K562 (cell line): Measurements from ENCODE around the gene CTPS1. TPM values are rescaled to one million over a fixed set of nuclear protein-coding genes. Genes with fewer than 3 reads are reported as not detected.

Experiments used
- ATAC-seq: fragments of 200-7000 bp; cut with Tn5 transposase; 3 replicates; pipeline ENCODE4 v1.9.1; 2020; ENCODE audit warnings: moderate library complexity
- BruUV-seq: library from RNA; stranded (reverse); fragments of 400-500 nt; replicated peaks from 2 replicates; lab custom pipeline; 2021; lab: Mats Ljungman, UMichigan
- CTCF ChIA-PET: fragments of 300-600 bp; formaldehyde crosslinking; extraction: SDS; loops from one replicate; lab custom pipeline; 2021; ENCODE audit warnings: low intra/inter-chr PET ratio; lab: Yijun Ruan, JAX
- POLR2A ChIA-PET: fragments of 300-600, 350-650 bp; sonication (Branson Sonifier 250); formaldehyde crosslinking; extraction: SDS; loops from one replicate; lab custom pipeline; 2021; ENCODE audit warnings: antibody characterized with exemption, inconsistent platforms; lab: Yijun Ruan, JAX
- DNase-seq, 4 experiments: peaks; one replicate each; pipeline versions ENCODE4 v3.0.0 to v3.0.0-alpha.2; 2011 to 2018; ENCODE audit warnings: low spot score in 3 of 4, mixed read lengths in 3 of 4; ENCODE audit errors: extremely low read depth in 1 of 4
- FAIRE-seq: peaks from 2 replicates; lab custom pipeline; 2011; peaks lifted over from hg19 to GRCh38; lab: Jason Lieb, UNC
- H2AFZ ChIP-seq: 2 replicates; pipeline ENCODE4 v1.6.0; 2011; ENCODE audit warnings: low read depth, low read length, control low read depth, inconsistent platforms
- H3K27ac ChIP-seq: fragments of 200-600 bp; 3 replicates; pipeline ENCODE4 v1.8.0; 2011; ENCODE audit warnings: low read depth, mild to moderate bottlenecking, control low read depth, inconsistent platforms, low read length, moderate library complexity, mixed read lengths; ENCODE audit errors: extremely low read depth
- H3K27me3 ChIP-seq, 2 experiments: fragments of 300-600 bp in 1 of 2; 2 replicates in 1 of 2; 3 replicates in 1 of 2; pipeline versions ENCODE4 v1.6.0 to v1.8.0; 2011; ENCODE audit warnings: inconsistent platforms in 2 of 2, low read length in 2 of 2, mild to moderate bottlenecking in 1 of 2, mixed read lengths in 1 of 2, moderate library complexity in 1 of 2; ENCODE audit not compliant: control insufficient read depth in 2 of 2, insufficient read depth in 2 of 2
- H3K36me3 ChIP-seq: fragments of 300-600 bp; 3 replicates; pipeline ENCODE4 v1.8.0; 2011; ENCODE audit warnings: mild to moderate bottlenecking, low read length, inconsistent platforms; ENCODE audit not compliant: control insufficient read depth, insufficient read depth
- H3K4me1 ChIP-seq, 2 experiments: fragments of 200-600 bp in 1 of 2; replicated peaks in 1 of 2; 2 replicates in 1 of 2; 3 replicates in 1 of 2; pipeline versions ENCODE4 v1.5.1 to v1.8.0; 2011; ENCODE audit warnings: inconsistent platforms in 2 of 2, low read length in 2 of 2, mild to moderate bottlenecking in 1 of 2, mixed read lengths in 1 of 2, moderate library complexity in 1 of 2; ENCODE audit not compliant: control insufficient read depth in 2 of 2, insufficient read depth in 2 of 2
- H3K4me2 ChIP-seq: 2 replicates; pipeline ENCODE4 v1.6.1; 2011; ENCODE audit warnings: low read length, control low read depth, inconsistent platforms, mixed read lengths; ENCODE audit not compliant: insufficient read depth
- H3K4me3 ChIP-seq: fragments of 200-600 bp; sonication (generic), shearing (Covaris generic); 2 replicates; pipeline ENCODE4 v1.5.1; 2016; ENCODE audit warnings: control low read depth, inconsistent platforms
- H3K79me2 ChIP-seq: fragments of 200-600 bp; 3 replicates; pipeline ENCODE4 v1.8.0; 2011; ENCODE audit warnings: low read length, inconsistent platforms; ENCODE audit not compliant: control insufficient read depth, insufficient read depth
- H3K9ac ChIP-seq, 2 experiments: 2 replicates each; pipeline versions ENCODE4 v1.6.0 to v1.6.1; 2011; ENCODE audit warnings: low read depth in 2 of 2, low read length in 2 of 2, control low read depth in 1 of 2, inconsistent platforms in 1 of 2, mild to moderate bottlenecking in 1 of 2, mixed read lengths in 1 of 2; ENCODE audit not compliant: insufficient read depth in 1 of 2
- H3K9me1 ChIP-seq: one replicate; pipeline ENCODE4 v1.6.0; 2011; ENCODE audit warnings: inconsistent platforms, mild to moderate bottlenecking, low read length, moderate library complexity; ENCODE audit not compliant: control insufficient read depth, insufficient read depth
- H3K9me3 ChIP-seq: replicated peaks from 2 replicates; pipeline ENCODE4 v1.5.1; 2011; ENCODE audit warnings: low read depth, low read length, inconsistent platforms; ENCODE audit not compliant: control insufficient read depth, insufficient read depth
- H4K20me1 ChIP-seq: replicated peaks from 2 replicates; pipeline ENCODE4 v1.6.1; 2011; ENCODE audit warnings: low read length, inconsistent platforms, mixed read lengths; ENCODE audit not compliant: control insufficient read depth, insufficient read depth
- ELF1 ChIP-seq: fragments of 200-800 bp; sonication (Bioruptor generic); IDR thresholded peaks from 2 replicates; pipeline ENCODE4 v1.6.1; 2016; ENCODE audit warnings: missing genetic modification characterization, missing compliant biosample characterization
- MYNN ChIP-seq, 2 experiments: sonication (generic); formaldehyde crosslinking in 1 of 2; IDR thresholded peaks; 2 replicates each; pipeline versions ENCODE4 v1.5.0 to v1.6.1; 2016 to 2020; ENCODE audit warnings: antibody characterized with exemption in 1 of 2, missing genetic modification reagents in 1 of 2
- STAT6 ChIP-seq: sonication (generic); formaldehyde crosslinking; IDR thresholded peaks from 2 replicates; pipeline ENCODE4 v1.8.1; 2023; ENCODE audit warnings: mild to moderate bottlenecking, missing genetic modification reagents
- U2AF1 ChIP-seq: fragments of 200-400 bp; formaldehyde crosslinking; optimal IDR thresholded peaks from 2 replicates; pipeline ENCODE3; 2017; ENCODE audit warnings: mild to moderate bottlenecking, low read depth, low read length, moderate library complexity
- WGBS: fragments of 100-300 bp; shearing (Covaris generic); methylation state at CpG from one replicate; pipeline ENCODE4 v1.1.6; 2016; ENCODE audit warnings: low coverage, mixed read lengths; ENCODE audit not compliant: insufficient coverage; ENCODE audit errors: missing lambda C conversion rate; 5-methylcytosine and 5-hydroxymethylcytosine counted together
- in situ Hi-C: fragments of 300-500 bp; cut with MboI; formaldehyde crosslinking; loops from 4 replicates; pipeline ENCODE4 v1.15.0; 2018; ENCODE audit warnings: inconsistent platforms, mixed read lengths
- intact Hi-C: fragments of 100-400 bp; cut with micrococcal nuclease; formaldehyde crosslinking; loops from 2 replicates; pipeline ENCODE4 v1.14.2; 2022
- polyA plus RNA-seq, 8 experiments: library from polyadenylated mRNA; depleted of rRNA in 4 of 8; stranded (reverse) in 5 of 8; unstranded in 3 of 8; fragments of >200 nt; fragmentation: Nextera tagmentation in 2 of 8; fragmentation: Illumina TruSeq in 1 of 8; extraction: Ambion mirVana in 2 of 8; extraction: Trizol in 1 of 8; gene quantifications; 2 replicates each; pipeline versions ENCODE4 v1.2.1 to v1.2.3, GENCODE V29; 2011 to 2014; ENCODE audit warnings: inconsistent platforms in 1 of 8, missing spikeins in 1 of 8
- total RNA-seq, 7 experiments: library from RNA; depleted of rRNA in 6 of 7; stranded (reverse); fragments of >200 nt in 6 of 7; fragmentation: Illumina TruSeq in 2 of 7; extraction: Trizol in 2 of 7; gene quantifications; 2 replicates each; pipeline versions ENCODE4 v1.2.1 to v1.2.3, GENCODE V29; 2011 to 2021; ENCODE audit warnings: low replicate concordance in 1 of 7

Gene CTPS1
- total and polyA plus RNA-seq, 9 of the 15 experiments (the other 6 are each of a cell fraction or from before 2014, with no cell fraction given) = 44.4 to 164 (median 87.7) TPM

DNA sequence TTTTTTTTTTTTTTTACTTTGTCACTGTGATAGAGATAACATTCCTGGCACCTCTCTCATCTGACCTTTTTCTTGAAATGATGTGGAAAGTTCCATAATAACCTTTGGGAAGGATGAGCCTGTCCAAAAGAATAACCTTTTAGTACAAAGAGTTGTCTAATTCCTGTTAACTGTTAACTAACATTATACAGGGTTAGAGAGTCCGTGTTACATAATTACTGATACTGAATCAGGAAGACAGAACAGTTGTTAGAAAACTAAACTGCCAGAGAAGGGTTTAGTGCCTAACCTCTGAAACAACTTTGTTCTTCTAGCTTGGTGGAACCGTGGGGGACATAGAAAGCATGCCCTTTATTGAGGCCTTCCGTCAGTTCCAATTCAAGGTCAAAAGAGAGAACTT is 8.8 kb downstream of the CTPS1 start:
- intact Hi-C loops (no loop called here), in situ Hi-C loops (no loop called here)
- peaks cover 1% of the 10 kb centered on the region for H3K9me1 ChIP-seq
- ChIA-PET CTCF (no interaction called here), POLR2A (interaction anchor here (0.7 kb wide), 1 partner anchor 14 kb away, joined by 3 read pairs; no protein-coding TSS in a partner anchor)
- H3K27me3 ChIP-seq = no peaks in the 10 kb centered on the region
- BruUV-seq = no TSS peak
- 0 out of 5 replicates have a peak, but pooled peaks cover 0 to 3% of the 10 kb centered on the region in 2 experiments for H3K4me1 ChIP-seq
- H3K27ac ChIP-seq = no peak overlapping the region
- H3K36me3 ChIP-seq = peaks cover 99% of the 10 kb centered on the region
- no peak for ATAC-seq
- no peak overlapping the region for H3K9ac ChIP-seq
- 94% methylated on average over 3 of the region's 3 CpGs for WGBS
- H4K20me1 ChIP-seq = no peaks in the 10 kb centered on the region
- no peak for DNase-seq
- H3K4me2 ChIP-seq = no peak overlapping the region
- H3K9me3 ChIP-seq = no peaks in the 10 kb centered on the region
- H2AFZ ChIP-seq = no peak overlapping the region
- no peak for FAIRE-seq
- H3K4me3 ChIP-seq = no peak overlapping the region
- H3K79me2 ChIP-seq = peaks cover 21% of the 10 kb centered on the region
- TF ChIP-seq ELF1 (tag) (no peak), MYNN (IDR thresholded peaks at IDR 0.05) (no peak), MYNN (CRISPR knock-in tag; IDR thresholded peaks at IDR 0.05) (no peak), STAT6 (CRISPR knock-in tag) (no peak), U2AF1 (no peak)
